HG02623 (cell line): Measurements from ENCODE around the gene CPOX.
A peak's percentile ranks its signal among the peaks of the same experiment; 100 is the strongest.

Experiments
- ATAC-seq: cut with Tn5 transposase; IDR thresholded peaks from one replicate; pipeline ENCODE4 v1.9.1; 2021; ENCODE audit warnings: moderate library complexity; ENCODE audit not compliant: unreplicated experiment

The CPOX gene

DNA sequence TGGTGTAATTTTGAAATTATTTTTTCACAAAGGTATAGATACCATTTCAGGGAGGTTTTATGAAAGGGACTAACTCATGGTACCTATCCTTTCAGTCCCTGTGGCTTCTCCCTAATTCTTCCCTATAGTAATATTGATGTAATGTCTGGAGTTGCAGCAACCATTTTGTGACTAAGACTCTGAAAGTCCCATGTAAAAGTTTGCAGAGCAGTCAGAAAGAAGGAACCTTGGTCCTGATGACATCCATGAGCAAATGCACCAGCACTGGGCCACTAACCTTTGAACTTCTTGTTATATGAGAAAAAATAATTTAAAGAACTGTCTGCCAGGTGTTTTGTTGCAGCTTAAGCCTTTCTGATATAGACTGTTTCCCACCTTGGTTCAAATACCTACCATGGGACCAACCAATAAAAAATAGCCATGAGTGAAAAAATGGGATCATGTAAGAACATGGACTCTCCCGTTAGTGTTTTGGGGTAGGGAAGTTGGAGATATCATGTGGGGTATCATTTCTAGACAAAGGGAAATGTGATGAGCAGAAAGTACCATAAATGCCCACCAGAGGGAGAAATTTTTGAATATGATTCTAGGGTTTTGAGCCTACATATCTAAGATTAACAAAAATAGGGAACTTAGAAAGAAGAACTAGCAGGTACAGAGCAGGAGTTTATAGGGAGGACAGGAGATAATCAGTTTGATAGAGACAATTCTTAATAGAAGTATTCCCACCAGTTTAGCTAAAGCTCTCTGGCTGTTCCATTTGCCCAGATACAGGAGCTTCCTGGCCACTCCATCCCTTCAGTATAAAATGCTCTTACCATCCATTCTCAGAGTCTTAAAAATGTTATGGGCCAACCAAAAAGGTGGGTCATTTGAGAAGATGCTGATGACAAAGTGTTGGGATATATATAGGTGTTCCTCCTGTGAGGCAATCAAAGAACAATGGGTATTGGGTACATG is 3.4 kb upstream of the CPOX start:
- ATAC-seq = no peak

- ATAC-seq = no peak
Measured at GRCh38 chr3:98596087-98596486, 2.7 kb upstream of the CPOX start.

DNA sequence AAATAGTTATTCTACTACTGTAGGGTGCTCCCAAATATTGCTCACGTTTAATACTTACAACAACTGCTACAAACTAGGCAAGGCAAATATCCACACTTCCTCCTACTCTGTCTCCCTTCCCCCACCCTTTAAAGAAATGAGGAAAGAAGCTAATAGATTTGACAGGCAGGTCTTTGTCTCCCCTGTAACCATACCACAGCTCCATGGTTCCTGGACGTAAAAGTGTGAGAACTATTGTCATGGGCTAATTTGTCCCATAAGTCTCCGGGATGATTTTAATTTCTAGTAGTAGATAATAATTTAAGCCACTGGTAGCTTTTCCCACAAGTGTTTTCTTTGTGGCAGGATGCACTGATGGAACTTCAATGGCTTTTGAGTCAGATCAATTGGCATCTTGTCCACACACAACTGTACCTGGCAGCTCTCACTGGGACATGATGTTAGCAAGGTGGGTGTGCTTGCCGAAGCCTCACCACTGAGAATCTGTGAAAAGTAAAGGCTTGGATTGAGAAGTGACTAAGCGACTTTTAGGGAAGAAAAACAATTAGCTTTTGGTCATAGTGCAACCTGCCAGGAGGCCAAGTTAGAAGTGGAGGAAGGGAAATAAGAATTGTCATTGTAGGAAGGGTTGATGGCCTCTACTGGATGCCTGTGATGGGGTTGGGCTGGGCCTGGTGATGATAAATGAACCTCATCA is 1.4 kb upstream of the CPOX start:
- ATAC-seq = no peak

- no peak for ATAC-seq
Measured at GRCh38 chr3:98592345-98592935, 971 bp downstream of the CPOX start.

DNA sequence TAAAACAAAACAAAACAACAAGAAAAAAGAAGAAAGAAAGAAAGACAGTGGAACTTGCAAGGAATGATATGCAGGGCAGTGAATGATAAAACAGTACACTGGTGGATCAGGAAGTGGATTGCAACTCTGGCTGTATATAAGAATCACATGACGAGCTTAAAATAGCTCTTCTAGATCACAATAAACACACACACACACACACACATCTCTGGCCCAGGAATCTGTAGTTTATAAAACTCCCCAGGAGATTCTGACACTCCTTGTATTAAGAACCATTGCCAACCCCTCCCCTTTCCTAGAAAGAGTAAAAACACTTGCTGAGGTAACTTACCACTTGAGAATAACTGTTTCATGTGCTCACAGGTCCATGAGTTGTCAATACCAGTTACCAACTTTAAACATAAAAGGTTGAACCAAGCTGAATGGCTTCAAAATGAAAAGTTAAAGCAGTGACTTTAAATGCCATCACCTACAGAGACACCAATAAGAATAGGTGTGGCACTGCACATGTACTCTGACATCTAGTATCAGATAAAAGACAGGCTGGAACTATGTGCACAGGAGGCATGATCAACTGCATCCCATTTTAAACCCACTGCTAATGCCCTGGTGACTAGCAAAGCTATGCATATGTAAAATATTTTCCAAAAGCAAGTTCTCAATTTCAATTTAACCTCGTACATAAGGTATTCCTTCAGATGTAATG is 3.9 kb downstream of the CPOX start:
- no peak for ATAC-seq

DNA sequence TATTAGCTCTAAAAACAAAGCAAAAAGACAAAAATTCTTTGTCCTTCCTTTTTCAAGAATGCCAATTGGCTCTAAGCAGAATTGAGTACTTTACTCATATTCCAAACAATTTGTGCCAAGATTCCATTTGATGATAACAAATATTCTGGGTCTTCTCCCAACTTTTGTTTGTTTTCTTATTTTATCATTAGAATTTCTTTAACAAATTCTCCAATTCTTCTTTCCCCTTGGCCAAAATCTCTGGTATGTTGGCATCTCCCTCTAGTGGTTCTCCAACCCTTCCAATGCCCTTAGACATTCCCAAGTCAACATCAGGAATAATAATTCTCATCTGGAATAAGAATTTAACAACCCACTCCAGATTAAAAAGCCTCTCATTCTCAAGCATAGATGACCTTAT is 5.3 kb downstream of the CPOX start:
- ATAC-seq = no peak

- ATAC-seq = no peak
Measured at GRCh38 chr3:98587654-98588053, 5.8 kb downstream of the CPOX start.

DNA sequence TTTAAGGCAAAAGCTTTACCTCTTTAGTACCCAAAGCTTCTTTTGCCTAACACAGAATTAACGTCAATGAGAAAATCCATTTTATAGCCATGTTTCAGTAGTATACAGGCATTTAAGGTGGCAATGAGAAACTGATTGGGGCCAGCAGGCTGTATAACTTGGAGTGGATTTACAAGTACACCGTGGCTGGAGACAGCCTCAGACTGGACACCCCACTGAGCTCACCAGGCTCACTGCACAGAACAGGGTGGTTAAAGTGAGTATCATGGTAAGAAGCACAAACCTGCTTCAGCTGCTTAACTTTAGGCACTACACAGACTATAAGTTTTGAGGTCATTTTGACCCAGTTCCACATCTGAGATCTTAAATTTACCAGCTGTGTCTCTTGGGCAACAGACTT is 8.9 kb downstream of the CPOX start:
- ATAC-seq = no peak

DNA sequence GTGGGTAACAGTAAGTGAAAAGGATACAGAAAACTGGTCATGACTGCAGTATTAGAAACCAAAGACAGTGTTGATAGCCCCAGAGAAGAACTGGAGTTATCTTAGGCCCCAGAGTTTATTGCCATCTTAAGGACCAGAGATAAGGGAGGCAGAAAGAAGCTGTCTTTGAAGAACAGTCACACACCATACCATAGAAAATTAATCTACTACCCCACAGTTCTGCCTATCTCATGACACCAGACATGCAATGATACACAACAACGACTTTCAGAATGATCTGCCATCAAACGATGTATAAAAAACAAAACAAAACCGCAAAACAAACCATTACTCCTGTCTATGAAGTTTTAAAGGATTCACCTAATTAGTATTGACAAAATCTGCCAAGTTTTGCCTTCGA is 9.6 kb downstream of the CPOX start:
- ATAC-seq = no peak

- ATAC-seq = no peak
Measured at GRCh38 chr3:98582042-98582441, 11.4 kb downstream of the CPOX start.

- no peak for ATAC-seq
Measured at GRCh38 chr3:98581474-98581873, 11.9 kb downstream of the CPOX start.

DNA sequence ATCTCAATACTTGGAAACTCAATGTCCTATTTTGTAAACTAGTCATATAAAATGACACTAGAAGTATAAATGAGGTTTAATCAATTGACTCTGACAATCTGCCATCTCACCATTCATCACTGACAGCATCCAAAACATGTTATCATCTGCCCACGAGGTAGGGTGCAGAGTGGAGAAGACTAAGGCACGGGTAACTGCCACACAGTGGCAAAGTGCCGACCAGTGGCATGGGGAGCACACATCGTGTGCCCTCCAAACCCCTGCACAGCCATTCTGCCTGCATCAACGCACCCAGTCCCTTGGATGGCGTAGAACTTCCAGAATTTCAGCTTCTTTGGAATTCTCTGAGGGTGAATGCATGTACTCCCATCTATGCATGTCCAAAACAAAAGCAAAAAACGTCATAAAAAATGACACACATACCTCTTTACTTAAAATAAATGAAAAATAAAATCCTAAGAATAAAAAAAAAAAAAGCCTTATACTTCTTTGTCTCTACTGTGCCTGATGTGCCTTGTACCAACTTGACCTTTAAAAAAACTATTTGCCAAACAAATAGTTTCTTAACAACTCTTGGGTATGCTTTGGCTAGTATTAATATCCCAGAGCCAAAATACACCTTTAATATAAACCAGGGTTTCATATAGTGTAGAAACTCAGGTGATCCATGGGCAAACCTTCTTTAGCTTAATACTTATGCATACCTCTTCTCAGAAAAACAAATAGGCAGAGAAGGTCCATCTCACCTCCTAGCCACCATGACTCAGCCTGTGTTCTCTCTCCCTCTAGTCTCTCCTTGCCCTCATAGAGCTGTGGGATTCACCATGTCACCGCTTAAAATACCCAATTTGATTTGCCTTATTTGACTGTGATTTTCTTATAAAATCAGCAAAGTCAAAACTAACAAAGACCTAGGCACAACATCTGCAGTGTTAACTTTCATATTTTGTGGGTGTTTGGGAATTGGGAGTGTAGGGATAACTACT is 12.7 kb downstream of the CPOX start:
- no peak for ATAC-seq

DNA sequence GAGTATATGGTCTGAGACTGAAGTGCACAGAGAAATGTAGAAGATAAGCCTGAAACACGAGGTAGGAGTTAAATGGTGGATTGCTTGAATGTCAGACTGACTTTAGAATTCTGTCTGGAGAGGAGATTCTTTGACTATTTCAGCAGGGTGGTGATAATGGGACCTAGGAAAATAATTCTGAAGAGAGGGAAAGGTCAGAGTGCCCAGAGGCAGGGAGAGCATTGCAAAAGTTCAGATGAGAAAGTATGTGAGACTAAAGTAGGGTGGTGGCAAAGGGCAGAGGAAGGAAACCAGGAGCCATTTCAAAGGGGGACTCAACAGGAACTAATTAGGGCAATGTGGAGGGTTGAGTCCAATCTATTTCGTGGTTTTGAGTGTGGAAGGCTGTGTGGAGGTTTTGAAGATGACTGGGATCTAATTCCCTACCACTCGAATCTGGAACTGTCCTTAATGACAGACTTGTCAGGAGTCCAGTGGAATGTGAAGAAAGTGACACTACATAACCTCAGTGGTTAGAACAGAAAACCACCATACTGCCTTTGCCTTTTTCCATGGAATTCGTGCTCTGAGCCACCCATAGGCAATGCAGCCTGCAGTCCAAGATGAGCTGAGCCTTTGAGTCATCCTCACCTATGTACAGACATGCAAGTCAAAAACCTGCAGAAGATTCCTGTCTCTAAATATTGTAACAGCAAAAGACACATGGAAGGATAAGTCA is 16.1 kb downstream of the CPOX start:
- no peak for ATAC-seq

GRCh38 chr3:98574132-98574531 is 19.3 kb downstream of the CPOX start:
- ATAC-seq = no peak

DNA sequence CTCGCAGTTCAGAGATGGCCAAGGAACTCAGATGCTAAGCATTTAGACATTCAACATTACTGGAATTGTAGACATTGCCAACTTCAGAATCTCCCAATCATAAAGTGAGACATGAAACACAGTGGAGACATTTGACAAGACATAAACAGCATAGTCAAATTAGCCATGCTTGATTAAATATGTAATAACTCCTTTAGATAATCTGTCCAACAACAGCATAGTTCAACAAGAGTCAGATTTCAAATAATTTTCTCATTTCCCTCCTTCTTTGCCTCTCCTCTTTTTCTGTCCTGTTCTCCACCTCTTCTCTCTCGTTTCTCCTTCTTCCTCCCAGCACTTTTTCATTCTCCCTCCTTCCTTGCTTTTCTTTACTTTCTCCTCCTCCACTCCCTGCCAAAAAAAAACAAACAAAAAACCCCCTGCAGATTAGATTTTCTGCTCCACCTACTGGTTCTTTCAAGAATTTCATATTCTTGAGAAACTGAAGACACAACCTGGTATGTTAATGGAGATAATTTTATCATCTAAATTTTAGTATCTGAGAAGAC is 20.2 kb downstream of the CPOX start:
- ATAC-seq = peak; percentile 66

DNA sequence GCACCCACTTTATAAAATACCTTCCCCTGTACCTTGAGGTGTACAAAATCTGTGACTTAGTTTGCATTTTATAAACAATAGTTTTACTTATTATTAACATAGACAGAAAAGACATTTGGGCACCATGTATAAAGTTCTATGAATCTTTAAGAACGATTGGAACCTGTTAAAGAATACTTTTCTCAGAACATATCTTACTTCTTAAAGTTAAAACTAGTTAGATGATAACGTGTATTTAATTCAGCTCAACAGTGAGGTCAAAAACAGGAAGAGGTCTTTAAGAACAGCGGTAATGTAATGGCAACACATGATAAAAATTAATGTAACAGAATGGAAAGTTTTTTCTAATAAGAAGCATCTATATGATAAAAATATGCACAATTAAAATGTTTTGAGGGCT is 25.0 kb downstream of the CPOX start:
- no peak for ATAC-seq

DNA sequence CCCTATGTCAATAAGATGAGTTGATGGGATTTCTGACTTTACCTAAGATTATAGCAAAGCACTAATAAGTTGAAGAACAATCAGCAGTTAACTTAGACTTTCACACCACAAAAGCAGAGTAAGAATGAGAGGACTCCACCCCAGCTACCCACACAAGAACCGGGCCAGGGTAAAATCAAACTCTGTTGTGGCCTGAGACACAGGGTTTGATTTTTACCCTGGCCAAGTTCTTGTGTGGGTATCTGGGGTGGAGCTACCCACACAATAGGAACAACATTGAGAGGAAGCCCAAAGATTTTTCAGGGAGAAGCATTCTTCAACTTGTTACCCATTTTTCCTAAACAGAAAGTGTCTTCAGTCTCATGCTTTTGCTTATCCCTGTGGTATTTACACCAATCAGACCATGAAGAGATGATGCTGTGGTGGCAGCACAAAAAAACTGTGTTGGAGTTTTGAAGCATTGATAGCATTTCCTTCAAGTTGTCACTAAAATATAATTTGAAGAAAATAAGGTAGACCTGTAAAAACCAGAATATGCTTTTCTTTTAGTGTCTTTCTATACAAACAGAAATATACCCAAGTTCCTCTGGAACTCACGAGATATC is 25.6 kb downstream of the CPOX start:
- peak; percentile 32 for ATAC-seq

DNA sequence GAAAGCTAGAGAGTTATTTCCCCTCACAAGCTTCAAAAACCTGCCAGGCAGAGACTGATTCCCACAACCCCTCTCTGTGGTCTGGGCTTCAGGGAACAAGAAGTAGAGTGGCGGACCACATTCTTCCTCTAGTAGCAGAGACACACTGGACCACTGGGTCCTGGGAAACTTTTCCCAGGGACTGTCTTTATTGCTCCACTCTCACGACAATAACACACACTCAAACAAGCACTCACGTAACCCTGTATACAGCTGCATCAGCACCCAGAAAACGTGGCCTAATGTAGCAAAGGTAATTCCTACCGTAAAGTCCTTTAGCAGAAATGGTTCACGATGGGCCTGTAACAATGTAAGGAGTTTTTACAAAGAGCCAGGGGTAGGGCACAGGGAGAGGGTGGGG is 27.6 kb downstream of the CPOX start:
- no peak for ATAC-seq

GRCh38 chr3:98565237-98565643 is 28.2 kb downstream of the CPOX start:
- no peak for ATAC-seq
